HS-5 (cell line): ENCODE results near the gene CDK5R2.

Source experiments
- DNase-seq: peaks from one replicate; pipeline ENCODE4 v3.0.0-alpha.2; 2012; ENCODE audit warnings: low read depth

CDK5R2 gene

GRCh38 chr2:219002395-219003266 is 43.2 kb downstream of the CDK5R2 start:
- no peak for DNase-seq

GRCh38 chr2:219003267-219003634 is 43.8 kb downstream of the CDK5R2 start:
- DNase-seq: no peak

- no peak for DNase-seq
Measured at GRCh38 chr2:219003979-219004378, 44.5 kb downstream of the CDK5R2 start.

GRCh38 chr2:219009294-219009693 is 49.8 kb downstream of the CDK5R2 start:
- no peak for DNase-seq

- no peak for DNase-seq
Measured at GRCh38 chr2:219010162-219010756, 50.8 kb downstream of the CDK5R2 start.

GRCh38 chr2:219010873-219011272 is 51.4 kb downstream of the CDK5R2 start:
- DNase-seq: no peak
